T-helper 1 cell treated with Interleukin-12 subunit alpha and Interleukin-12 subunit beta and Interleukin-4 antibody, amounts not matched to agents 30 μg/mL and 1 μg/mL, for 36 hours (primary cell): ENCODE data around the gene WASL.

ENCODE experiments used
- H3K27ac Mint-ChIP-seq: one replicate; pipeline ENCODE4 v1.8.0; 2021; ENCODE audit warnings: mild to moderate bottlenecking, mixed read lengths
- H3K27me3 Mint-ChIP-seq: one replicate; pipeline ENCODE4 v1.8.0; 2021; ENCODE audit warnings: low read depth, mixed read lengths
- H3K36me3 Mint-ChIP-seq: one replicate; pipeline ENCODE4 v1.8.0; 2021; ENCODE audit warnings: low read depth, mixed read lengths
- H3K4me1 Mint-ChIP-seq: one replicate; pipeline ENCODE4 v1.8.0; 2021; ENCODE audit warnings: low read depth, mixed read lengths
- H3K4me3 Mint-ChIP-seq: one replicate; pipeline ENCODE4 v1.8.0; 2021; ENCODE audit warnings: mild to moderate bottlenecking, moderate library complexity, mixed read lengths
- H3K9me3 Mint-ChIP-seq: one replicate; pipeline ENCODE4 v1.8.0; 2021; ENCODE audit warnings: mixed read lengths

The WASL gene

GRCh38 chr7:123658023-123658422 is 90.8 kb downstream of the WASL start:
- Mint-ChIP-seq H3K4me1 (peaks cover 2% of the 10 kb centered on the region), H3K27me3 (peaks cover 4% of the 10 kb centered on the region), H3K4me3 (no peak overlapping the region), H3K36me3 (no peaks in the 10 kb centered on the region), H3K9me3 (no peaks in the 10 kb centered on the region), H3K27ac (no peak overlapping the region)

GRCh38 chr7:123657304-123657685 is 91.5 kb downstream of the WASL start:
- Mint-ChIP-seq H3K4me3 (no peak overlapping the region), H3K9me3 (no peaks in the 10 kb centered on the region), H3K27me3 (no peaks in the 10 kb centered on the region), H3K4me1 (peaks cover 2% of the 10 kb centered on the region), H3K27ac (no peak overlapping the region), H3K36me3 (no peaks in the 10 kb centered on the region)

GRCh38 chr7:123656544-123657303 is 92.1 kb downstream of the WASL start:
- Mint-ChIP-seq H3K27ac (no peak overlapping the region), H3K4me3 (no peak overlapping the region), H3K27me3 (no peaks in the 10 kb centered on the region), H3K9me3 (no peaks in the 10 kb centered on the region), H3K36me3 (no peaks in the 10 kb centered on the region), H3K4me1 (peaks cover 2% of the 10 kb centered on the region)

GRCh38 chr7:123655614-123656013 is 93.2 kb downstream of the WASL start, which contains the start of gene LMOD2:
Gene LMOD2, plus strand, starts transcription at chr7:123655866. Its CDS starts 98 bp downstream, at chr7:123655964.
- Mint-ChIP-seq H3K36me3 (no peaks in the 10 kb centered on the region), H3K4me1 (no peaks in the 10 kb centered on the region), H3K27ac (no peak within 1 kb of the TSS), H3K9me3 (no peaks in the 10 kb centered on the region), H3K27me3 (no peaks in the 10 kb centered on the region), H3K4me3 (no peak within 1 kb of the TSS)

DNA sequence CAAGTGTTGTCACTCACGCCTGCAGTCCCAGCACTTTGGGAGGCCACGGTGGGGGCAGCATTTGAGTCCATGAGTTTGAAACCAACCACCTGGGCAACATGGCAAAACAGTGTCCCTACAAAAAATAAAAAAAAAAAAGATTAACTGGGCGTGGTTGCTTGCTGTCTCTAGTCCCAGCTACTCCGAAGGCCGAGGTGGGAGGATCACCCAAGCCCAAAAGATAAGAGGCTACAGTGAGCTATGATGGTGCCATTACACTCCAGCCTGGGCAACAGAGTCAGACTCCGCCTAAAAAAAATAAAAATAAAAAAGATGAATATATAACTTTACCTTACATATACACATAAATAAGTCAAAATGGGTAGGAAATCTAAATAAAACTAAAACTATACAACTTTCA is 95.6 kb downstream of the WASL start:
- Mint-ChIP-seq H3K4me3 (no peak overlapping the region), H3K4me1 (no peaks in the 10 kb centered on the region), H3K9me3 (no peaks in the 10 kb centered on the region), H3K36me3 (no peaks in the 10 kb centered on the region), H3K27me3 (peaks cover 5% of the 10 kb centered on the region), H3K27ac (no peak overlapping the region)

GRCh38 chr7:123652406-123652805 is 96.4 kb downstream of the WASL start:
- Mint-ChIP-seq H3K27me3 (peaks cover 5% of the 10 kb centered on the region), H3K4me1 (no peaks in the 10 kb centered on the region), H3K36me3 (no peaks in the 10 kb centered on the region), H3K27ac (no peak overlapping the region), H3K9me3 (no peaks in the 10 kb centered on the region), H3K4me3 (no peak overlapping the region)

- H3K27me3 Mint-ChIP-seq = peaks cover 5% of the 10 kb centered on the region
- H3K4me1 Mint-ChIP-seq = no peaks in the 10 kb centered on the region
- no peaks in the 10 kb centered on the region for H3K9me3 Mint-ChIP-seq
- H3K4me3 Mint-ChIP-seq = no peak overlapping the region
- H3K36me3 Mint-ChIP-seq = no peaks in the 10 kb centered on the region
- no peak overlapping the region for H3K27ac Mint-ChIP-seq
These were observed 98.2 kb downstream of the WASL start for GRCh38 chr7:123650595-123650994.

DNA sequence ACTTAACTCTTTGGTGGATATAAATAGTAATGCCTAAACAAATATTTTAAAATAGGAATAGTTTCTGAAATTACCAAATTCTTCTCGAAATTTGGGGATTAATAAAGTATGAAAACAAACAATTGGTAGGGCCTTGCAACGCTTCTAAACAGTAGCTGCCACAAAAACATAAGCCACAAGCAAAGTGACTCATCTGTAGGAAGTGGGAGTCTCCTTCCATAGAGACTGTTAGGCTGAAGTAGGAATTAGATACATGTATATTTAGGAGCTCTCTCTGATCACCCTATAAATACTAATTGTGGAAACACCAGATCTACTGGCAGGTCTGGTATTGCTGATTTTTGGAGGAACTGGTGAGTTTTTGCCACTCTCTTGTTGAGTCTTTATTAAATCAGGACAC is 98.8 kb downstream of the WASL start:
- Mint-ChIP-seq H3K4me1 (no peaks in the 10 kb centered on the region), H3K27ac (no peak overlapping the region), H3K9me3 (no peaks in the 10 kb centered on the region), H3K36me3 (no peaks in the 10 kb centered on the region), H3K4me3 (no peak overlapping the region), H3K27me3 (peaks cover 8% of the 10 kb centered on the region)

GRCh38 chr7:123647106-123647730 is 101.6 kb downstream of the WASL start:
- Mint-ChIP-seq H3K27me3 (peaks cover 18% of the 10 kb centered on the region), H3K4me1 (no peaks in the 10 kb centered on the region), H3K9me3 (no peaks in the 10 kb centered on the region)

GRCh38 chr7:123645516-123645915 is 103.3 kb downstream of the WASL start:
- Mint-ChIP-seq H3K4me1 (no peaks in the 10 kb centered on the region), H3K36me3 (no peaks in the 10 kb centered on the region), H3K27me3 (peaks cover 20% of the 10 kb centered on the region), H3K4me3 (no peak overlapping the region), H3K9me3 (no peaks in the 10 kb centered on the region), H3K27ac (no peak overlapping the region)

More at GRCh38 chr7:123647106-123647730, 101.6 kb downstream of the WASL start:
- H3K36me3 Mint-ChIP-seq = no peaks in the 10 kb centered on the region
- no peak overlapping the region for H3K27ac Mint-ChIP-seq
- H3K4me3 Mint-ChIP-seq = no peak overlapping the region

GRCh38 chr7:123643495-123644441 is 105.0 kb downstream of the WASL start:
- Mint-ChIP-seq H3K4me1 (no peaks in the 10 kb centered on the region), H3K36me3 (no peaks in the 10 kb centered on the region), H3K4me3 (no peak overlapping the region), H3K27me3 (peaks cover 20% of the 10 kb centered on the region), H3K9me3 (no peaks in the 10 kb centered on the region), H3K27ac (no peak overlapping the region)

DNA sequence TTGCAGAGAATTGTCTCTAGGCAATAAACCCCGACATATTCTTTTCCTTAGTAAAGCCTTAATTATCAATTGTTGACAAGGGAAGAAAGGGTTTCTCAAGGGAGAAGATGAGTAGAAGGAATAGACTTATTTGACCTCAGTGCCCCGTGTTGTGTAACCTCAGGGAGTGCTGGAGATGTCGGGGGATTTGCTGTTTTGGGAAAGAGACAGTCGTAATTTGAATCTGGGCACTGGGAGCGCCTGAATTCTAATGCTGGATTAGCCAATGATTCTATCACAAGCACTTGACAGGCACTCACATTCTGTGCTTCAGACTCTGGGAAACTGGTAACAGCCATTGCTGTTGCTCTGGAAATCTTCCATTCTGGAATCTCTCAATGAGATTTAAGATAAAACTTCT is 106.9 kb downstream of the WASL start:
- no peak overlapping the region for H3K27ac Mint-ChIP-seq
- no peak overlapping the region for H3K4me3 Mint-ChIP-seq
- peaks cover 22% of the 10 kb centered on the region for H3K27me3 Mint-ChIP-seq
- no peaks in the 10 kb centered on the region for H3K9me3 Mint-ChIP-seq
- H3K36me3 Mint-ChIP-seq = no peaks in the 10 kb centered on the region
- H3K4me1 Mint-ChIP-seq = no peaks in the 10 kb centered on the region

DNA sequence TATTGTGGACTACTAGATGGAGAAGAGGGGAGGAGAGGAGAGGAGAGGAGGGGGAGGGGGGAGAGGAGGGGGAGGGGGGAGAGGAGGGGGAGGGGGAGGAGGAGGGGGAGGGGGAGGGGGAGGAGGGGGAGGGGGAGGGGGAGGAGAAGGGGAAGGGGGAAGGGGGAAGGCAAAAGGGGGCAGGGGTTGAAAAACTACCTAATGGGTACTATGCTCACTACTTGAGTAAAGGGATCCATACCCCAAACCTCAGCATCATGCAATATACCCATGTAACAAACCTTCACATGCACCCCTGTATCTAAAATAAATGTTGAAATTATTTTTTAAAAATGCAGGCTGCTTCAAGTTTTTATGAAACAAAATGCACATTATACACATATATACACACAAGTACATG is 108.2 kb downstream of the WASL start:
- H3K4me1 Mint-ChIP-seq = no peaks in the 10 kb centered on the region
- peaks cover 22% of the 10 kb centered on the region for H3K27me3 Mint-ChIP-seq
- no peak overlapping the region for H3K27ac Mint-ChIP-seq
- no peak overlapping the region for H3K4me3 Mint-ChIP-seq
- no peaks in the 10 kb centered on the region for H3K36me3 Mint-ChIP-seq
- no peaks in the 10 kb centered on the region for H3K9me3 Mint-ChIP-seq

DNA sequence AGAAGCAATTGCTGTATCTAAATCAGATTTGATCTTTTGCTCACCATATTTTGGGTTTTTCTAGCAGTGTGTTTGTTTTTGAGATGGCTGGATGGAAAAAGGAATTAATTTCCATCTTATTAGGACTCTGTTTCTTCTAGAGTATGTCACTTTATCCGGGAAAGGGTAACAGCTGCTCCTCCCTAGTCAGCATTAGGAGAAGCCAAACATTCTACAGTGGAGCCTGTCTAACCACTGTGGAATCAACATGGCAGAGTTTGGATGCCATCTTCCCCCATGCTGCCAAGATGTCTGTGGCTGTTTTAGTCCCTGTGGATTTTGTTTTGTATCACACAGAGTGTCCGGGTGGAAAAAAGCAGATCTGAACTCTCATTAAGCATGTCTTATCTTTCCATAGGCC is 109.2 kb downstream of the WASL start:
- H3K27ac Mint-ChIP-seq = no peak overlapping the region
- H3K4me1 Mint-ChIP-seq = no peaks in the 10 kb centered on the region
- H3K36me3 Mint-ChIP-seq = no peaks in the 10 kb centered on the region
- no peaks in the 10 kb centered on the region for H3K9me3 Mint-ChIP-seq
- H3K4me3 Mint-ChIP-seq = no peak overlapping the region
- H3K27me3 Mint-ChIP-seq = peaks cover 20% of the 10 kb centered on the region
